Measurements from ENCODE around the gene C1orf232. TPM values are rescaled to one million over a fixed set of nuclear protein-coding genes. Genes with fewer than 3 reads are reported as not detected.

The C1orf232 gene
- total and polyA plus RNA-seq, 9 of the 15 experiments (the other 6 are each of a cell fraction or from before 2014, with no cell fraction given) = not detected

GRCh38 chr1:26162220-26162709 is 6.5 kb downstream of the C1orf232 start (continued):
- TF ChIP-seq RBM25 (IDR thresholded peaks at IDR 0.05; ENCODE audit: low read depth, low read length, severe bottlenecking) (peak; percentile 31), ATF7 (IDR thresholded peaks at IDR 0.05) (0 out of 2 replicates have a peak, but pooled peaks have one; percentile 3), SRSF9 (IDR thresholded peaks at IDR 0.05; ENCODE audit: borderline replicate concordance, low read depth, low read length) (no peak), SMARCA4 (IDR thresholded peaks at IDR 0.05) (0 out of 2 replicates have a peak, but pooled peaks have one; percentile 9), ZNF41 (CRISPR knock-in tag; conservative IDR thresholded peaks at IDR 0.05) (no peak), DPF2 (IDR thresholded peaks at IDR 0.05) (0 out of 2 replicates have a peak, but pooled peaks have one; percentile 10), ZNF583 (CRISPR knock-in tag; IDR thresholded peaks at IDR 0.05) (no peak), ZNF121 (CRISPR knock-in tag; conservative IDR thresholded peaks at IDR 0.05) (no peak), KDM5B (IDR thresholded peaks at IDR 0.05; ENCODE audit: insufficient replicate concordance, low read depth, low read length) (no peak), CTBP1 (IDR thresholded peaks at IDR 0.05; ENCODE audit: borderline replicate concordance) (no peak), BCLAF1 (IDR thresholded peaks at IDR 0.05; ENCODE audit: borderline replicate concordance in 1 of 2, control insufficient read depth in 1 of 2, low read depth in 2 of 2, low read length in 1 of 2) (no peak), NFRKB (IDR thresholded peaks at IDR 0.05; ENCODE audit: low read depth) (peak; percentile 37; the same call in 1 of the 2 replicates), TCF7 (IDR thresholded peaks at IDR 0.05; ENCODE audit: borderline replicate concordance) (no peak), SRSF7 (optimal IDR thresholded peaks at IDR 0.05; ENCODE audit: low read depth, low read length) (no peak), NR2C2 (CRISPR knock-in tag; IDR thresholded peaks at IDR 0.05) (no peak), NR2C2 (tag; IDR thresholded peaks at IDR 0.05) (0 out of 2 replicates have a peak, but pooled peaks have one; percentile 2), E2F4 (CRISPR knock-in tag; IDR thresholded peaks at IDR 0.05; ENCODE audit: low read depth) (no peak), XRCC5 (IDR thresholded peaks at IDR 0.05; ENCODE audit: low read depth, low read length) (no peak), BRF1 (IDR thresholded peaks at IDR 0.05; ENCODE audit: borderline replicate concordance, extremely low read depth, insufficient read length) (no peak), ZNF3 (CRISPR knock-in tag; IDR thresholded peaks at IDR 0.05) (no peak), TCFL5 (CRISPR knock-in tag; conservative IDR thresholded peaks at IDR 0.05) (no peak)
- TF ChIP-seq, protein P1, sequence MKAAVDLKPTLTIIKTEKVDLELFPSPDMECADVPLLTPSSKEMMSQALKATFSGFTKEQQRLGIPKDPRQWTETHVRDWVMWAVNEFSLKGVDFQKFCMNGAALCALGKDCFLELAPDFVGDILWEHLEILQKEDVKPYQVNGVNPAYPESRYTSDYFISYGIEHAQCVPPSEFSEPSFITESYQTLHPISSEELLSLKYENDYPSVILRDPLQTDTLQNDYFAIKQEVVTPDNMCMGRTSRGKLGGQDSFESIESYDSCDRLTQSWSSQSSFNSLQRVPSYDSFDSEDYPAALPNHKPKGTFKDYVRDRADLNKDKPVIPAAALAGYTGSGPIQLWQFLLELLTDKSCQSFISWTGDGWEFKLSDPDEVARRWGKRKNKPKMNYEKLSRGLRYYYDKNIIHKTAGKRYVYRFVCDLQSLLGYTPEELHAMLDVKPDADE (conservative IDR thresholded peaks at IDR 0.05; ENCODE audit: control insufficient read depth, low read depth, low read length) = no peak
- TF ChIP-seq, protein P2, sequence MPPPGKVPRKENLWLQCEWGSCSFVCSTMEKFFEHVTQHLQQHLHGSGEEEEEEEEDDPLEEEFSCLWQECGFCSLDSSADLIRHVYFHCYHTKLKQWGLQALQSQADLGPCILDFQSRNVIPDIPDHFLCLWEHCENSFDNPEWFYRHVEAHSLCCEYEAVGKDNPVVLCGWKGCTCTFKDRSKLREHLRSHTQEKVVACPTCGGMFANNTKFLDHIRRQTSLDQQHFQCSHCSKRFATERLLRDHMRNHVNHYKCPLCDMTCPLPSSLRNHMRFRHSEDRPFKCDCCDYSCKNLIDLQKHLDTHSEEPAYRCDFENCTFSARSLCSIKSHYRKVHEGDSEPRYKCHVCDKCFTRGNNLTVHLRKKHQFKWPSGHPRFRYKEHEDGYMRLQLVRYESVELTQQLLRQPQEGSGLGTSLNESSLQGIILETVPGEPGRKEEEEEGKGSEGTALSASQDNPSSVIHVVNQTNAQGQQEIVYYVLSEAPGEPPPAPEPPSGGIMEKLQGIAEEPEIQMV (tag; conservative IDR thresholded peaks at IDR 0.05; ENCODE audit: low read depth) = no peak
